NK-92 (cell line): ENCODE data around the gene C11orf68.

Experiments
- DNase-seq: peaks from one replicate; lab custom pipeline; 2025; ENCODE audit not compliant: unreplicated experiment; lab: John Stamatoyannopoulos, UW

Gene C11orf68

GRCh38 chr11:65944767-65945166 is 25.9 kb upstream of the C11orf68 start:
- DNase-seq = no peak

- no peak for DNase-seq
Observed at GRCh38 chr11:65944191-65944590, 25.3 kb upstream of the C11orf68 start.

GRCh38 chr11:65942531-65942930 is 23.7 kb upstream of the C11orf68 start:
- no peak for DNase-seq

GRCh38 chr11:65941720-65942310 is 23.0 kb upstream of the C11orf68 start:
- DNase-seq = no peak

- no peak for DNase-seq
Observed at GRCh38 chr11:65937766-65938165, 18.9 kb upstream of the C11orf68 start.

- no peak for DNase-seq
Observed at GRCh38 chr11:65934014-65934413, 15.2 kb upstream of the C11orf68 start.

GRCh38 chr11:65932558-65932919 is 13.7 kb upstream of the C11orf68 start:
- no peak for DNase-seq

- no peak for DNase-seq
Observed at GRCh38 chr11:65931773-65932557, 13.1 kb upstream of the C11orf68 start.

GRCh38 chr11:65928667-65929066 is 9.8 kb upstream of the C11orf68 start:
- DNase-seq = no peak

- DNase-seq = no peak
Observed at GRCh38 chr11:65927904-65928397, 9.1 kb upstream of the C11orf68 start.

- no peak for DNase-seq
Observed at GRCh38 chr11:65925397-65925796, 6.5 kb upstream of the C11orf68 start.

- no peak for DNase-seq
Observed at GRCh38 chr11:65922565-65922964, 3.7 kb upstream of the C11orf68 start.

- no peak for DNase-seq
Observed at GRCh38 chr11:65921876-65922275, 3.0 kb upstream of the C11orf68 start.

- no peak for DNase-seq
Observed at GRCh38 chr11:65921033-65921555, 2.2 kb upstream of the C11orf68 start.

GRCh38 chr11:65920372-65920802 is 1.5 kb upstream of the C11orf68 start:
- DNase-seq = no peak

- DNase-seq = no peak
Observed at GRCh38 chr11:65919573-65920371, 910 bp upstream of the C11orf68 start.

GRCh38 chr11:65919141-65919572 is 295 bp upstream of the C11orf68 start, which contains the start of gene DRAP1:
TSS of gene DRAP1 (plus strand) at chr11:65919426. CDS start at chr11:65919502, 76 bp downstream.
- DNase-seq = peak; percentile 93

- no peak for DNase-seq
Observed at GRCh38 chr11:65917434-65918210, 1.2 kb downstream of the C11orf68 start.

- no peak for DNase-seq
Observed at GRCh38 chr11:65917077-65917433, 1.8 kb downstream of the C11orf68 start.

- DNase-seq = no peak
Observed at GRCh38 chr11:65916391-65916790, 2.5 kb downstream of the C11orf68 start.

- DNase-seq = no peak
Observed at GRCh38 chr11:65915821-65916251, 3.0 kb downstream of the C11orf68 start.
